ENCODE data around the gene SPATS2L.

The SPATS2L gene

DNA sequence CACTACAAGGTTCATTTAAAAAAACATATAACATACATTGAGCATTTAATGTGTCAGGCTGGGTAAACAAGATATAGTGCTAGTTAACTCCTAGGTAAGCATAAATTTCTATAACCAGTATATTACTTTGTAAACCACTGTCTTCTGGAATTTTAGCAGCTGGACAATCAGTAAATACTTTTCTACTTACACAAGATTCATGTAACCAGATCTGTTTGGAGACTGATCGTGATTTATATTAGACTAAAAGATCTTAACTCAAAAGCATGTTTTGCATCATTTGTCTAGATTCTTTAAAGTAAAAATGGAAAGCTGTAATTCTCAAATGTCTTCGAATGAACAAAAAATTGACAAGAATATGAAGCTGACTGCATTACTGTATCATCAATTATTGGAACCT is 218.6 kb downstream of the SPATS2L start:
- DNase-seq (ENCODE audit: low read depth), result no peak
- in situ Hi-C loops (cut with HindIII; ENCODE audit: low sequenced_read_pairs), result no loop called here
- TF ChIP-seq CTCF (IDR thresholded peaks at IDR 0.05; ENCODE audit: low read depth, low read length, missing control alignments), result no peak
- no peak overlapping the region for H3K4me3 ChIP-seq (ENCODE audit: low read depth, low read length)

GRCh38 chr2:200525551-200525881 is 219.0 kb downstream of the SPATS2L start:
- TF ChIP-seq CTCF (IDR thresholded peaks at IDR 0.05; ENCODE audit: low read depth, low read length, missing control alignments), result no peak
- DNase-seq (ENCODE audit: low read depth), result no peak
- in situ Hi-C loops (cut with HindIII; ENCODE audit: low sequenced_read_pairs), result no loop called here
- peak overlapping the region; percentile 81 for H3K4me3 ChIP-seq (ENCODE audit: low read depth, low read length)

GRCh38 chr2:200525882-200526651 is 219.6 kb downstream of the SPATS2L start, which contains the start of gene SGO2:
SGO2 (plus strand) TSS chr2:200526207; CDS start chr2:200532976, 6,769 bp downstream.
- no peak for TF ChIP-seq CTCF (IDR thresholded peaks at IDR 0.05; ENCODE audit: low read depth, low read length, missing control alignments)
- H3K4me3 ChIP-seq (ENCODE audit: low read depth, low read length), result peak within 1 kb of the TSS; percentile 81
- in situ Hi-C loops (cut with HindIII; ENCODE audit: low sequenced_read_pairs), result no loop called here
- DNase-seq (ENCODE audit: low read depth), result peak; percentile 71

GRCh38 chr2:200528228-200528627 is 221.7 kb downstream of the SPATS2L start:
- in situ Hi-C loops (cut with HindIII; ENCODE audit: low sequenced_read_pairs), result no loop called here
- TF ChIP-seq CTCF (IDR thresholded peaks at IDR 0.05; ENCODE audit: low read depth, low read length, missing control alignments), result no peak
- DNase-seq (ENCODE audit: low read depth), result no peak
- no peak overlapping the region for H3K4me3 ChIP-seq (ENCODE audit: low read depth, low read length)

Measured in astrocyte of the cerebellum (primary cell).